GM19324 (cell line): ENCODE data around the gene DNM3.

Experiments
- ATAC-seq: cut with Tn5 transposase; IDR thresholded peaks from one replicate; pipeline ENCODE4 v1.9.1; 2021; ENCODE audit warnings: mild to moderate bottlenecking, moderate library complexity; ENCODE audit not compliant: unreplicated experiment, low FRiP score

DNM3 gene

GRCh38 chr1:172148707-172149106 is 307.4 kb downstream of the DNM3 start:
- ATAC-seq, result no peak

- no peak for ATAC-seq
Observed at GRCh38 chr1:172149346-172149745, 308.0 kb downstream of the DNM3 start.

- ATAC-seq, result peak; percentile 63
Observed at GRCh38 chr1:172154551-172154950, 313.3 kb downstream of the DNM3 start.

- ATAC-seq, result no peak
Observed at GRCh38 chr1:172155766-172156165, 314.5 kb downstream of the DNM3 start.

- ATAC-seq, result no peak
Observed at GRCh38 chr1:172162236-172162635, 320.9 kb downstream of the DNM3 start.

- ATAC-seq, result no peak
Observed at GRCh38 chr1:172163498-172164215, 322.4 kb downstream of the DNM3 start.

- ATAC-seq, result no peak
Observed at GRCh38 chr1:172165403-172165802, 324.1 kb downstream of the DNM3 start.

GRCh38 chr1:172167796-172168596 is 326.7 kb downstream of the DNM3 start:
- ATAC-seq, result no peak

GRCh38 chr1:172168597-172168872 is 327.2 kb downstream of the DNM3 start:
- no peak for ATAC-seq

- no peak for ATAC-seq
Observed at GRCh38 chr1:172169836-172170235, 328.5 kb downstream of the DNM3 start.

- no peak for ATAC-seq
Observed at GRCh38 chr1:172172352-172172831, 331.1 kb downstream of the DNM3 start.

- no peak for ATAC-seq
Observed at GRCh38 chr1:172176206-172176605, 334.9 kb downstream of the DNM3 start.

- ATAC-seq, result no peak
Observed at GRCh38 chr1:172177849-172178248, 336.6 kb downstream of the DNM3 start.

- no peak for ATAC-seq
Observed at GRCh38 chr1:172178886-172179285, 337.6 kb downstream of the DNM3 start.

- ATAC-seq, result no peak
Observed at GRCh38 chr1:172179918-172180317, 338.6 kb downstream of the DNM3 start.

GRCh38 chr1:172180501-172181285 is 339.4 kb downstream of the DNM3 start:
- peak; percentile 55 for ATAC-seq

GRCh38 chr1:172184506-172185191 is 343.4 kb downstream of the DNM3 start:
- ATAC-seq, result peak; percentile 3

- peak; percentile 63 for ATAC-seq
Observed at GRCh38 chr1:172185211-172185610, 343.9 kb downstream of the DNM3 start.

- ATAC-seq, result no peak
Observed at GRCh38 chr1:172185996-172186395, 344.7 kb downstream of the DNM3 start.

- ATAC-seq, result no peak
Observed at GRCh38 chr1:172201572-172201971, 360.3 kb downstream of the DNM3 start.
